Panc1 (cell line): ENCODE results near the gene OR6V1.

Experiments
- CTCF ChIP-seq: fragments of 450-650 bp; IDR thresholded peaks from 2 replicates; pipeline ENCODE4 v1.5.1; 2017; ENCODE audit warnings: mild to moderate bottlenecking
- REST ChIP-seq, 2 experiments: IDR thresholded peaks; 2 replicates each; pipeline ENCODE4 v1.6.1; 2011 to 2012; ENCODE audit warnings: low read depth in 2 of 2, control low read depth in 1 of 2, low read length in 1 of 2, mild to moderate bottlenecking in 1 of 2, moderate library complexity in 1 of 2; ENCODE audit not compliant: insufficient read depth in 1 of 2
- SIN3A ChIP-seq: IDR thresholded peaks from 2 replicates; pipeline ENCODE4 v1.6.1; 2012; ENCODE audit warnings: low read depth, mild to moderate bottlenecking, low read length, moderate library complexity, borderline replicate concordance; ENCODE audit not compliant: insufficient read depth

- TF ChIP-seq CTCF (no peak), SIN3A (no peak), REST (IDR thresholded peaks at IDR 0.05; ENCODE audit: insufficient read depth in 1 of 2, low read depth in 2 of 2, low read length in 1 of 2) (no peak)
Measured at GRCh38 chr7:143054621-143055020, 2.5 kb downstream of the OR6V1 start.
